Measurements from ENCODE around the gene TMEM151A.

TMEM151A gene

DNA sequence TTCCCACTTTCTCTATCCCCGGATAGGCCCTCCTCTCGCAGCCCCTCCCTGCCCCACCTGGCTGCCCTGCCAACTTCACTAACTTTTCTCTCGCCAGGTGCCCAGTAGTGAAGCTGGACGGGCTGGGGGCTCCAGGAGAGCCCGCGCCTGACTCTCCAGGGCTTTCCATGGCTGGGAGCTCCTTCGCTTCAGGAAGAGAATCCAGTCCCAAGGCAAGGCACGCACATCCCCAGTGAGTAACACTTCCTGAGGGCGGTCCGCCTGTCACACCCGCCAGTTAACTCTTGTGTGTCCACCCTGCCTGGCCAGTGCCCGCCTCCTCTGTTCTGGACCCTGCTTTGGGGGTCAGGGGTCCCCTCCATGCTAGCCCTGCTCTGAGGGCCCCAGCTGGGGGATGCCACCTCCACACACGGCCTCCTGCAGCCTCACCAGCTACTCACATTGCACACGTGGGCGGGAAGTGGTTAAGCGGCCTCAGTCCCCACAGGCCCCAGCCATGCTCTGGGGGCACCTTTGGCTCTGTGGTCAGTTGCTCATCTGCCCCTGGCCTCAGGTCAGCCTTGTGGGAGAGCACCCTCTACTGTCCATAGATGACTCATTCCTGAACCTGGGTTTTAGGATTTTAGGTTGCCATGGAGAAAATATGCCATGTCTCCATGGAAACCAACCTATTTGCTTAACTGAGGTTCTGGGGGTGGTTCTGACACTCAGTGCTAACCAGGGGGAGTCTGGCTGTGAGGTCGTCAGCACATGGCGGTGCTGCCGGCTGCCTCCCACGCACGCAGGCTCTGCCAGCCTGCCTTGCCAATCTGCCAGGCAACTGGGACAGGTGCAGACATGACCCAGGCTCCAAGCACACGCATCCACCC is 44.8 kb downstream of the TMEM151A start, which contains the start of gene RIN1:
Gene RIN1 (minus strand): TSS at position 201 of the 869 bp plus-strand sequence. CDS start 32 bp downstream, at position 169.
- peak; percentile 91 for DNase-seq (ENCODE audit: low read depth)

- no peak for DNase-seq (ENCODE audit: low read depth)
Measured at GRCh38 chr11:66337103-66337899, 45.6 kb downstream of the TMEM151A start.

GRCh38 chr11:66338276-66339161 is 46.8 kb downstream of the TMEM151A start:
- DNase-seq (ENCODE audit: low read depth) = no peak

GRCh38 chr11:66339162-66339675 is 47.5 kb downstream of the TMEM151A start:
- DNase-seq (ENCODE audit: low read depth) = no peak

GRCh38 chr11:66339686-66340483 is 48.2 kb downstream of the TMEM151A start:
- no peak for DNase-seq (ENCODE audit: low read depth)

GRCh38 chr11:66340596-66341501 is 49.2 kb downstream of the TMEM151A start:
- no peak for DNase-seq (ENCODE audit: low read depth)

GRCh38 chr11:66341502-66342126 is 49.9 kb downstream of the TMEM151A start:
- DNase-seq (ENCODE audit: low read depth) = no peak

DNA sequence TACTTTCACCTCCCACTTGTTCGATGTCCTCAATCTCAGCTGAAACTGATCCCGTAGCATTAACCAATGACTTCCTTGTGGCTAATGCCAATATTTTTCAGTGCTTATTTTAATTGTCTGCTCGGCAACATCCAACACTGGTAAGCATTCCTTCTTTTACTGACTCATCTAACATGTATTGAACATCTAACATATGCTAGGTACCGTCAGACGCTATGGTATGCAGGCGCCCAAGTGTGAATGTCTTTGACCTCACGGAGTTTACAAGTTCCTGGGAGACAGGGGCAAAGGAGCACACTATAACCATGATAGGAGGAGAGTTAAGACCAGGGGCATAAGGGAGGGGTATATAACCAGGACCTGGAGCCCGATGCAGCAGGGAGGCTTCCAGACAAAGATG is 51.5 kb downstream of the TMEM151A start:
- no peak for DNase-seq (ENCODE audit: low read depth)

DNA sequence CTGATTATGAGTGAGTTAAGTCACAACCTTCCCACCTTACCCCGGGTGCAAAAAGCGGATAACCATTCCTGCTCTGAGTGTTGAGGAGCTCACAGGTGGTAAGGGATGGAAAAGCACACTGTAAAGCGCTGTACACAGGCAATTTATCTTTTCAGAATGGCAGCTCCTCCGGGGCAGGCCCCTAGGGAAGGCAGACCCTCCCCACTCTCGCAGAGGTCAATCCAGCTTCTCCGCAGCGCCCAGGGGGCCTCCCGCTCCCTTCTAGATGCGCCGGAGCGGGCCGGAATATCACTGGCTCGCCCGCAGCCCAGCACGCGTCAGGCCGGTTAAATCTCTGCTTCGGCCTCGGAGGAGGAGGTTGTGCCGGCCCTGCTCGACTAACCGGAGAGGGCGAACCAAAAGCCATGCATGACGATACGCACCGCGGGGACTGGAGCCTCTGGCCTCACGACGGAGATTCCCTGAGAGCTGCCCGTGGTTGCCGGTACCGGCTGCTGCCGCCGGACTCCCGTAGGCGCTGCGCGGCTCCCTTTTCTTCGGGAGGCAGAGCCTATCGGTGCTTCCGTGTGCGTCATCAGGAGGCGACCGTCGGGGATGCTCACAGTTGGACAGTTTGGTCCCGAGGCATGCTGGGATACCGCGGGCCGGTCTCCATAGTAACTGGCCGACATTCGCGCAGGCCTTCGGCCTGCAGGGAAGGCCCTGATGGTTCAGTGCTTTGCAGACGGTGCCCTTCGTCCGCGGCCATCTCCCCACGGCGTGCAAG is 53.0 kb downstream of the TMEM151A start, which contains the start of gene BRMS1:
Gene BRMS1 (minus strand): TSS at position 555 of the 766 bp plus-strand sequence. CDS start 2,870 bp downstream, outside the sequence.
- peak; percentile 81 for DNase-seq (ENCODE audit: low read depth)

- DNase-seq (ENCODE audit: low read depth) = no peak
Measured at GRCh38 chr11:66345316-66345649, 53.6 kb downstream of the TMEM151A start.
